ENCODE data around the gene MYADML2.
A peak's percentile ranks its signal among the peaks of the same experiment; 100 is the strongest.

The MYADML2 gene

GRCh38 chr17:81932333-81932983 is 14.6 kb downstream of the MYADML2 start:
- no peak for TF ChIP-seq CTCF (IDR thresholded peaks at IDR 0.05; ENCODE audit: borderline replicate concordance, insufficient read depth, low read depth, low read length)
- no peak overlapping the region for H3K4me3 ChIP-seq (ENCODE audit: low read depth, low read length)

- H3K4me3 ChIP-seq (ENCODE audit: low read depth, low read length) = no peak overlapping the region
- no peak for TF ChIP-seq CTCF (IDR thresholded peaks at IDR 0.05; ENCODE audit: borderline replicate concordance, insufficient read depth, low read depth, low read length)
These were observed 15.3 kb downstream of the MYADML2 start for GRCh38 chr17:81931557-81932332.

GRCh38 chr17:81931189-81931556 is 15.9 kb downstream of the MYADML2 start:
- TF ChIP-seq CTCF (IDR thresholded peaks at IDR 0.05; ENCODE audit: borderline replicate concordance, insufficient read depth, low read depth, low read length) = no peak
- no peak overlapping the region for H3K4me3 ChIP-seq (ENCODE audit: low read depth, low read length)

- TF ChIP-seq CTCF (IDR thresholded peaks at IDR 0.05; ENCODE audit: borderline replicate concordance, insufficient read depth, low read depth, low read length) = no peak
- H3K4me3 ChIP-seq (ENCODE audit: low read depth, low read length) = no peak overlapping the region
These were observed 16.6 kb downstream of the MYADML2 start for GRCh38 chr17:81930142-81931125.

- no peak overlapping the region for H3K4me3 ChIP-seq (ENCODE audit: low read depth, low read length)
- TF ChIP-seq CTCF (IDR thresholded peaks at IDR 0.05; ENCODE audit: borderline replicate concordance, insufficient read depth, low read depth, low read length) = no peak
These were observed 17.5 kb downstream of the MYADML2 start for GRCh38 chr17:81929253-81930141.

GRCh38 chr17:81928544-81929252 is 18.3 kb downstream of the MYADML2 start:
- H3K4me3 ChIP-seq (ENCODE audit: low read depth, low read length) = peak overlapping the region; percentile 84
- no peak for TF ChIP-seq CTCF (IDR thresholded peaks at IDR 0.05; ENCODE audit: borderline replicate concordance, insufficient read depth, low read depth, low read length)
